GM12878 (cell line): ENCODE data around the gene SLCO3A1. TPM values are rescaled to one million over a fixed set of nuclear protein-coding genes. Genes with fewer than 3 reads are reported as not detected.

Source experiments
- ATAC-seq: fragments of 200-7000 bp; cut with Tn5 transposase; 3 replicates; pipeline ENCODE4 v1.9.1; 2020; ENCODE audit warnings: mild to moderate bottlenecking, moderate library complexity
- BruUV-seq: library from RNA; stranded (reverse); fragments of 400-500 nt; replicated peaks from 2 replicates; lab custom pipeline; 2021; lab: Mats Ljungman, UMichigan
- CTCF ChIA-PET: fragments of 300-600 bp; sonication (Branson Sonifier 250); formaldehyde crosslinking; extraction: SDS; loops from one replicate; lab custom pipeline; 2021; ENCODE audit warnings: inconsistent platforms; lab: Yijun Ruan, JAX
- POLR2A ChIA-PET: fragments of 350-600 bp; formaldehyde crosslinking; extraction: SDS; loops from one replicate; lab custom pipeline; 2021; ENCODE audit warnings: inconsistent platforms; lab: Charles Lee
- RAD21 ChIA-PET: fragments of 300-600 bp; sonication (Branson Sonifier 250); formaldehyde crosslinking; loops from one replicate; lab custom pipeline; 2023; ENCODE audit warnings: antibody characterized with exemption; ENCODE audit not compliant: unreplicated experiment; lab: Charles Lee
- SMC1A ChIA-PET: fragments of 300-600 bp; sonication (Branson Sonifier 250); formaldehyde crosslinking; loops from one replicate; lab custom pipeline; 2023; ENCODE audit not compliant: unreplicated experiment, uncharacterized antibody; lab: Charles Lee
- DNase-seq: peaks from one replicate; pipeline ENCODE4 v3.0.0-alpha.2; 2011; ENCODE audit warnings: low read depth, low spot score
- FAIRE-seq: peaks from 3 replicates; lab custom pipeline; 2011; peaks lifted over from hg19 to GRCh38; lab: Jason Lieb, UNC
- H2AFZ ChIP-seq: 2 replicates; pipeline ENCODE4 v1.6.0; 2011; ENCODE audit warnings: low read depth, low read length, control low read depth; ENCODE audit not compliant: control insufficient read depth
- H3K27ac ChIP-seq: 2 replicates; pipeline ENCODE4 v1.5.1; 2011; ENCODE audit warnings: control low read depth; ENCODE audit not compliant: control insufficient read depth, insufficient read depth
- H3K27me3 ChIP-seq, 2 experiments: replicated peaks in 1 of 2; 2 replicates each; pipeline versions ENCODE4 v1.6.0 to v1.6.1; 2011; ENCODE audit warnings: low read length in 1 of 2; ENCODE audit not compliant: control insufficient read depth in 2 of 2, insufficient read depth in 2 of 2
- H3K36me3 ChIP-seq, 2 experiments: 2 replicates each; pipeline ENCODE4 v1.5.1; 2011; ENCODE audit warnings: low read length in 1 of 2; ENCODE audit not compliant: control insufficient read depth in 2 of 2, insufficient read depth in 2 of 2
- H3K4me1 ChIP-seq: 2 replicates; pipeline ENCODE4 v1.6.1; 2011; ENCODE audit warnings: mild to moderate bottlenecking, low read length, moderate library complexity, mixed read lengths; ENCODE audit not compliant: control insufficient read depth, insufficient read depth
- H3K4me2 ChIP-seq: 2 replicates; pipeline ENCODE4 v1.6.0; 2011; ENCODE audit warnings: control low read depth; ENCODE audit not compliant: control insufficient read depth, insufficient read depth
- H3K4me3 ChIP-seq: fragments of 200-600 bp; sonication (generic); 2 replicates; pipeline ENCODE4 v1.5.1; 2016
- H3K79me2 ChIP-seq: 2 replicates; pipeline ENCODE4 v1.6.0; 2011; ENCODE audit warnings: low read length; ENCODE audit not compliant: control insufficient read depth, insufficient read depth
- H3K9ac ChIP-seq: 2 replicates; pipeline ENCODE4 v1.8.0; 2011; ENCODE audit warnings: low read length, control low read depth, mixed read lengths; ENCODE audit not compliant: control insufficient read depth, insufficient read depth
- H3K9me3 ChIP-seq: replicated peaks from 3 replicates; pipeline ENCODE4 v1.5.1; 2011; ENCODE audit warnings: mild to moderate bottlenecking, low read length; ENCODE audit not compliant: control insufficient read depth, insufficient read depth
- H4K20me1 ChIP-seq: 2 replicates; pipeline ENCODE4 v1.6.0; 2011; ENCODE audit not compliant: control insufficient read depth, insufficient read depth
- CREM ChIP-seq: IDR thresholded peaks from 2 replicates; pipeline ENCODE4 v1.6.1; 2014; ENCODE audit warnings: antibody characterized with exemption, low read depth
- EED ChIP-seq: sonication (generic); IDR thresholded peaks from 2 replicates; pipeline ENCODE4 v1.6.1; 2016; ENCODE audit warnings: antibody characterized with exemption, low read depth
- EP300 ChIP-seq, 2 experiments: fragments of 150-350 bp in 1 of 2; IDR thresholded peaks; 2 replicates each; pipeline ENCODE4 v1.6.1; 2011 to 2012; ENCODE audit warnings: low read depth in 2 of 2, low read length in 2 of 2, borderline replicate concordance in 1 of 2, improper control_type of control experiment in 1 of 2, inconsistent platforms in 1 of 2; ENCODE audit not compliant: control insufficient read depth in 1 of 2
- FOXK2 ChIP-seq: fragments of 450-650 bp; IDR thresholded peaks from 2 replicates; pipeline ENCODE4 v1.6.1; 2017; ENCODE audit warnings: mild to moderate bottlenecking, moderate library complexity
- FOXM1 ChIP-seq: IDR thresholded peaks from 2 replicates; pipeline ENCODE4 v1.6.1; 2012; ENCODE audit warnings: low read depth, mild to moderate bottlenecking, inconsistent platforms, low read length, moderate library complexity
- GABPA ChIP-seq: IDR thresholded peaks from 2 replicates; pipeline ENCODE4 v1.6.1; 2014; ENCODE audit warnings: antibody characterized with exemption, low read depth, mild to moderate bottlenecking, inconsistent platforms
- JUND ChIP-seq: IDR thresholded peaks from 2 replicates; pipeline ENCODE4 v1.6.1; 2012; ENCODE audit warnings: low read depth, mild to moderate bottlenecking, low read length, improper control_type of control experiment, moderate library complexity
- MTA2 ChIP-seq: fragments of 450-650 bp; IDR thresholded peaks from 2 replicates; pipeline ENCODE4 v1.6.1; 2016; ENCODE audit warnings: low read depth, mild to moderate bottlenecking, moderate library complexity
- MTA3 ChIP-seq: IDR thresholded peaks from 2 replicates; pipeline ENCODE4 v1.6.1; 2012; ENCODE audit warnings: low read length, inconsistent platforms, borderline replicate concordance
- NBN ChIP-seq: fragments of 450-650 bp; IDR thresholded peaks from 2 replicates; pipeline ENCODE4 v1.6.1; 2016
- PML ChIP-seq: IDR thresholded peaks from 2 replicates; pipeline ENCODE4 v1.6.1; 2012; ENCODE audit warnings: low read length, inconsistent platforms
- RFX5 ChIP-seq: IDR thresholded peaks from 2 replicates; pipeline ENCODE4 v1.6.1; 2011; ENCODE audit warnings: low read depth, low read length, improper control_type of control experiment
- SMAD5 ChIP-seq: IDR thresholded peaks from 2 replicates; pipeline ENCODE4 v1.6.1; 2016; ENCODE audit warnings: antibody characterized with exemption, low read depth
- STAT1 ChIP-seq: fragments of 450-650 bp; conservative IDR thresholded peaks from 2 replicates; pipeline ENCODE4 v1.6.1; 2014; ENCODE audit warnings: antibody characterized with exemption, mild to moderate bottlenecking
- ZNF384 ChIP-seq: IDR thresholded peaks from 2 replicates; pipeline ENCODE4 v1.6.1; 2012; ENCODE audit warnings: low read depth, mild to moderate bottlenecking, low read length, improper control_type of control experiment, borderline replicate concordance
- WGBS: methylation state at CpG from one replicate; pipeline ENCODE4 v1.1.6; 2016; ENCODE audit warnings: low lambda C conversion rate; ENCODE audit not compliant: insufficient replicate concordance, insufficient coverage; ENCODE audit errors: missing lambda C conversion rate; 5-methylcytosine and 5-hydroxymethylcytosine counted together
- in situ Hi-C: fragments of 300-500 bp; cut with MboI; formaldehyde crosslinking; loops from 9 replicates; pipeline ENCODE4 v1.14.3; 2018; ENCODE audit warnings: mixed read lengths
- intact Hi-C: fragments of 100-400 bp; cut with micrococcal nuclease; formaldehyde crosslinking; loops from one replicate; pipeline ENCODE4 v1.14.2; 2022; ENCODE audit not compliant: unreplicated experiment
- polyA plus RNA-seq, 11 experiments: library from polyadenylated mRNA; depleted of rRNA in 4 of 11; unstranded in 6 of 11; stranded (reverse) in 5 of 11; fragments of >200 nt; fragmentation: Nextera tagmentation in 4 of 11; fragmentation: Illumina TruSeq in 1 of 11; extraction: Ambion mirVana in 4 of 11; extraction: Trizol in 1 of 11; gene quantifications; 1 replicate in 1 of 11; 2 replicates in 10 of 11; pipeline versions ENCODE4 v1.2.1 to v1.2.3, GENCODE V29; 2011 to 2016; ENCODE audit warnings: inconsistent platforms in 2 of 11, missing spikeins in 2 of 11, low read depth in 1 of 11
- total RNA-seq, 4 experiments: library from RNA; depleted of rRNA in 3 of 4; stranded (reverse); fragments of >200 nt in 3 of 4; fragmentation: Illumina TruSeq in 1 of 4; extraction: Trizol in 1 of 4; gene quantifications; 2 replicates each; pipeline versions ENCODE4 v1.2.1 to v1.2.3, GENCODE V29; 2013 to 2021
- TF ChIP-seq, protein P1 (sequence below): IDR thresholded peaks from 2 replicates; pipeline ENCODE4 v1.6.1; 2012; ENCODE audit warnings: low read depth, low read length, improper control_type of control experiment
- TF ChIP-seq, protein P2 (sequence below): IDR thresholded peaks from 2 replicates; pipeline ENCODE4 v1.6.1; 2012; ENCODE audit warnings: low read depth, low read length, improper control_type of control experiment

SLCO3A1 gene
- total and polyA plus RNA-seq, 10 of the 15 experiments (the other 5 are each of a cell fraction or from before 2014, with no cell fraction given): 0.05 to 5.9 (median 0.31) TPM

DNA sequence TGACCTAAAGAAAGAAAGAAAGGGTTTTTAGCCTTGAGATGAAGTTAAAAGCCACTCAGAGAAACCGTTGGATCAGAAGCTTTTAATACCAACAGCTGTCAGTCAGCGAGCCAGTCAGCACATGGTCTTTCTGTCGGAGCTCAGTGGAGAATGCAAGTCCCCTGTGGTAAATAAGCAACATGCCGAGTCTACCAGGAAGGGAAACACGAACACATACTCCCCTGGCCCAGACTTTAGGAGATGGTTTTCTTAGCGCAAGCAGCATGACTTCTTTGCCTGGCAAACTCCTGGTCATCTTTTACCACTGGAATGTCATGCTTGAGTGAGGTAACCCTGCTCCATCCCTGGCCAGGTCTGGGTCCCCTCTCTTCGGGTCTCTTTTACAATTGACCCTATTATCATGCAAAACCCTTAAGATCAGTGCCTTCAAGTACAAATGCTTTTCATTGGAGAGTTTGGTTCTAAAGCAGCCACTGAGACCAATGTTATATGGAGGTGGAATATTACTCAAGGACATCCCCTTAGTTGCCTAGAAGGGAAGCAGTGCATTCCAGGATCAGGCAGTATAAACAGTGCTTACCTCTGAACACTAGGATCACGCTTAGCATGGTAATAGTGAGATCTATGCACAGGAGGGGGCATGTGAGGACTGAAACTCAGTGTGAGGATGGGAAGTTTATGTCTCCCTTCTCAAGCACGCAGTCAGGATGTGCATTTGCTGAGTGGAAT lies 28.2 kb downstream of the SLCO3A1 start:
- in situ Hi-C loops: no loop called here
- no peaks in the 10 kb centered on the region for H3K79me2 ChIP-seq
- ATAC-seq: no peak
- intact Hi-C loops: no loop called here
- no peak for FAIRE-seq
- H4K20me1 ChIP-seq: no peaks in the 10 kb centered on the region
- H3K4me1 ChIP-seq: no peaks in the 10 kb centered on the region
- no peak overlapping the region for H3K4me2 ChIP-seq
- H2AFZ ChIP-seq: no peak overlapping the region
- H3K27me3 ChIP-seq: no peaks in the 10 kb centered on the region
- no peak overlapping the region for H3K4me3 ChIP-seq
- ChIA-PET RAD21 (no interaction called here), SMC1A (no interaction called here), POLR2A (interaction anchor here (0.6 kb wide), 1 partner anchor 9 kb away, joined by 4 read pairs; no protein-coding TSS in a partner anchor)
- H3K27ac ChIP-seq: no peak overlapping the region
- H3K9me3 ChIP-seq: no peaks in the 10 kb centered on the region
- BruUV-seq: no TSS peak
- 38% methylated on average over 9 of the region's 9 CpGs for WGBS
- no peaks in the 10 kb centered on the region for H3K36me3 ChIP-seq
- H3K9ac ChIP-seq: no peak overlapping the region
- no peak for DNase-seq
- TF ChIP-seq FOXK2 (no peak), CREM (no peak)
- TF ChIP-seq, all 136 proteins: peak for 0
- CTCF ChIA-PET: no interaction called here

DNA sequence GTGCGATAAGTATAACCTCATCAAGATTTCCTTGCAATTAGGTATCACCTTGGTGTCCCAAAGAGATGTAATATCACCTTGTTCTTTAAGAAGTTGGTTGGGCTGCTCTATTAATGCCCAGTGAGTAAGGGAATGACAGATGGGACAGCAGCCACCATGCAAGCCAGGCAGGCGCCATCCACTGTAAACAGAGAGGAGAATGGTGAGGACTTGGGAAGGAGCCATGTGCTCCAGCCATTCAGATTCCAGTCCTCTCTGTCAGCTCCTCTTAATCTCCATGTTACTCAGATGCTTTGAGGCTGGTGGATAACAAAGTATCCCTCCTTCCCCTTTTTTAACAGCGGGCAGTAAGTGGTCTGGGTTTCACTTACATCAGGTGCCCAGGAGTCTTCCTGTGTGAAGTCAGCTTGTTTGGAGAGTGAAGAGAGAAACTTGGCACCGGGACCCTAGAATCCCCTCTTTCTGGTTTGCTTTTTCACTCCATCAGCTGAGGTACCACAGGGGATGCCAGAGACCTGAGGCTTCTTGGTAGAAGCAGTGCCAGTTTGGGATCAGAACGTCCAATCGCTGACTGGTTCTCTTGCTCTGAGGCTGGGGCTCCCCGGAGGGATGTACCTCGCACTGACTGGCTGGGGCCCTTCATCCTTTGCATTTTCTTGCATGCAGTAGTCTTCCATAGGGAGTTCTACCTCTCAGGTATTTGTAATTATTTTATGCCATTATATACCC lies 29.5 kb downstream of the SLCO3A1 start:
- Histone ChIP-seq H4K20me1 (no peaks in the 10 kb centered on the region), H3K79me2 (no peaks in the 10 kb centered on the region), H3K4me3 (no peak overlapping the region), H3K4me1 (no peaks in the 10 kb centered on the region), H3K4me2 (no peak overlapping the region), H2AFZ (no peak overlapping the region), H3K27me3 (no peaks in the 10 kb centered on the region), H3K9me3 (no peaks in the 10 kb centered on the region), H3K9ac (no peak overlapping the region), H3K27ac (no peak overlapping the region), H3K36me3 (no peaks in the 10 kb centered on the region)
- DNase-seq: no peak
- ChIA-PET CTCF (no interaction called here), POLR2A (no interaction called here), RAD21 (no interaction called here), SMC1A (no interaction called here)
- FAIRE-seq: no peak
- 32% methylated on average over 8 of the region's 8 CpGs for WGBS
- ATAC-seq: no peak
- no TSS peak for BruUV-seq
- intact Hi-C loops: no loop called here
- in situ Hi-C loops: no loop called here
- TF ChIP-seq ZNF384 (no peak), MTA3 (no peak), FOXK2 (no peak), GABPA (no peak), MTA2 (no peak), JUND (no peak), SMAD5 (no peak), EP300 (IDR thresholded peaks at IDR 0.05; ENCODE audit: borderline replicate concordance in 1 of 2, control insufficient read depth in 1 of 2, low read depth in 2 of 2, low read length in 2 of 2) (no peak), PML (no peak), NBN (no peak), EED (no peak), FOXM1 (no peak), RFX5 (no peak), STAT1 (no peak)
- TF ChIP-seq, protein P1, sequence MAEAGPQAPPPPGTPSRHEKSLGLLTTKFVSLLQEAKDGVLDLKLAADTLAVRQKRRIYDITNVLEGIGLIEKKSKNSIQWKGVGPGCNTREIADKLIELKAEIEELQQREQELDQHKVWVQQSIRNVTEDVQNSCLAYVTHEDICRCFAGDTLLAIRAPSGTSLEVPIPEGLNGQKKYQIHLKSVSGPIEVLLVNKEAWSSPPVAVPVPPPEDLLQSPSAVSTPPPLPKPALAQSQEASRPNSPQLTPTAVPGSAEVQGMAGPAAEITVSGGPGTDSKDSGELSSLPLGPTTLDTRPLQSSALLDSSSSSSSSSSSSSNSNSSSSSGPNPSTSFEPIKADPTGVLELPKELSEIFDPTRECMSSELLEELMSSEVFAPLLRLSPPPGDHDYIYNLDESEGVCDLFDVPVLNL: no peak
- TF ChIP-seq, protein P2, sequence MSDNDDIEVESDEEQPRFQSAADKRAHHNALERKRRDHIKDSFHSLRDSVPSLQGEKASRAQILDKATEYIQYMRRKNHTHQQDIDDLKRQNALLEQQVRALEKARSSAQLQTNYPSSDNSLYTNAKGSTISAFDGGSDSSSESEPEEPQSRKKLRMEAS: no peak
